PC-9 (cell line): ENCODE data around the gene C13orf42.

ENCODE experiments used
- CTCF ChIP-seq: fragments of 200-600 bp; sonication (generic); conservative IDR thresholded peaks from 2 replicates; pipeline ENCODE4 v1.6.1; 2017; ENCODE audit warnings: mixed run types, antibody characterized with exemption, mild to moderate bottlenecking, moderate library complexity
- EZH2 ChIP-seq: fragments of 200-600 bp; sonication (generic); IDR thresholded peaks from 2 replicates; pipeline ENCODE4 v1.8.0; 2017; ENCODE audit warnings: antibody characterized with exemption, low read depth

GRCh38 chr13:51041710-51042109, 69.4 kb downstream of the C13orf42 start:
- no peak for TF ChIP-seq EZH2
- TF ChIP-seq CTCF, result no peak
